Sigmoid colon (tissue), 3 donors: ENCODE measurements around the gene AP1G2.

ENCODE experiments used
- CTCF ChIP-seq, 4 experiments: fragments of 450-650 bp in 3 of 4; fragments of 200-600 bp in 1 of 4; IDR thresholded peaks; one replicate each; pipeline ENCODE4 v1.5.1; 2016 to 2019; ENCODE audit warnings: antibody characterized with exemption in 4 of 4, mild to moderate bottlenecking in 3 of 4, moderate library complexity in 2 of 4
- POLR2A ChIP-seq, 2 donors: fragments of 450-650 bp; IDR thresholded peaks; one replicate each; pipeline ENCODE4 v1.6.1; 2016; ENCODE audit warnings: antibody characterized with exemption in 2 of 2, mild to moderate bottlenecking in 2 of 2, moderate library complexity in 2 of 2

- peak; percentile 14 to 48 (median 36) for TF ChIP-seq CTCF (IDR thresholded peaks at IDR 0.05)
- TF ChIP-seq POLR2A (IDR thresholded peaks at IDR 0.05), result no peak
Measured at GRCh38 chr14:23588884-23589598, 21.4 kb upstream of the AP1G2 start.
